Activated T-helper 17 cell treated with anti-CD3 and anti-CD28 coated beads, Interleukin-2, amount 50 U/mL, for 72 hours (primary cell): ENCODE data around the gene FOXP2. TPM values are rescaled to one million over a fixed set of nuclear protein-coding genes. Genes with fewer than 3 reads are reported as not detected.

ENCODE experiments used
- ATAC-seq: fragments of 150-1000 bp; cut with Tn5 transposase; replicated peaks from 2 replicates; pipeline ENCODE4 v1.10.0; 2021; ENCODE audit warnings: mild to moderate bottlenecking, moderate library complexity
- H3K27ac Mint-ChIP-seq: one replicate; pipeline ENCODE4 v1.8.0; 2022; ENCODE audit warnings: mixed read lengths
- H3K27me3 Mint-ChIP-seq: one replicate; pipeline ENCODE4 v1.8.0; 2022; ENCODE audit warnings: mixed read lengths
- H3K36me3 Mint-ChIP-seq: one replicate; pipeline ENCODE4 v1.8.0; 2022; ENCODE audit warnings: low read depth, mild to moderate bottlenecking, mixed read lengths
- H3K4me1 Mint-ChIP-seq: one replicate; pipeline ENCODE4 v1.8.0; 2022; ENCODE audit warnings: mixed read lengths
- H3K4me3 Mint-ChIP-seq: one replicate; pipeline ENCODE4 v1.8.0; 2022; ENCODE audit warnings: mild to moderate bottlenecking, mixed read lengths
- H3K9me3 Mint-ChIP-seq: one replicate; pipeline ENCODE4 v1.8.0; 2022; ENCODE audit warnings: mixed read lengths
- total RNA-seq, 2 donors: library from RNA; stranded (reverse); gene quantifications; one replicate each; pipeline ENCODE4 v1.2.3, GENCODE V29; 2022

The FOXP2 gene
- total RNA-seq, 2 donors from 2014 or later = not detected

DNA sequence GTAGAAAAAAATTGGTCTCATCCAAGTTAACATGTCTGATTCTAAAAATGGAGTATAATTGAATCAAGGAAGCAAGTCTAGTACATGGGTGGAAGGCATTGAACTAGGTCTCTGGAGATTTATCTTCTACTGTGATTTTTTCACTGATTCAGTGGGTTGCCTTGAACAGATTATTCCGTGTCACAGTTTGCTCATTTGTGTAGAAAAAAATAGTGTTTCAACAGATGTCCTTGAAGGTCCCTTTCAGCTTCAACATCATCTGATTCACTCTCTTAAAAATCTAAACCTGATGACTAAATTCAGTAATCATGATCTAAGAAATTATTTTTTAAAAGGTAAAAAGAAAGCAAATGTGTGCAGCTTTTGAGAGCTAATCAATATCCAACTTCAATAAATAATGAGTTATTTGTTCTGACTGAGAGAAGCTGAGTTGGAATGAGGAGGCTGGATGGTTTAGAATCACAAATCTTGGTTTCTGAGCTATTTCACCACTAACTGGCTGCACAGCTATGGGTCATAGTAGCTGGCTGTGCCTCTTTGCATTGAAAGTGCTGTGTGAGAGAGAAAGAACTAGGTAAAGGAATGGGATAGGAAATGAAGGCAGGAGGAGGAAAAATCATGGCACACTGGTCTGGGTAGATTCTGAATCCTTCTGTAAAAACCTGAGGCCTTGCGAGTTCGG is 285.8 kb downstream of the FOXP2 start:
- H3K27me3 Mint-ChIP-seq = no peaks in the 10 kb centered on the region
- ATAC-seq = no peak
- no peak overlapping the region for H3K4me3 Mint-ChIP-seq
- H3K36me3 Mint-ChIP-seq = no peaks in the 10 kb centered on the region
- peaks cover 8% of the 10 kb centered on the region for H3K9me3 Mint-ChIP-seq
- H3K27ac Mint-ChIP-seq = no peak overlapping the region
- H3K4me1 Mint-ChIP-seq = no peaks in the 10 kb centered on the region

DNA sequence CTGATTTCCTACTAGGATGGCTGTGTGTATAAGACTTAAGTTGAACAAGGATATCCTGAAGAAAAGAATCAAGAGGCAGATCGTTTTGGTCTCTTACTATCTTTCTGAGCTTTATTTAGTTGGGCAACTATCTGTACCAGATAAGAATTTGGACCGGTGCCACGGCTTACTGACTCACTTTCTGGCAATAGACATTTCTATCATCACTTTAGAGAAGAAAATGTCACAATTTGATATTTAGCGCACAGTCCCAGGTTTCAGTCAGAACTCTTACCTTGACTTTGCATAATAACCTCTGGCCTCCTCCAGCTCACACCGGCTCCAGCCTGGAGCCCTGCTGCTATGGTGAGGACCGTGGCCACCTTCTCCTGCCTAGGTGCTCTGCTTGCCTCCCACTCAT is 289.1 kb downstream of the FOXP2 start:
- no peaks in the 10 kb centered on the region for H3K36me3 Mint-ChIP-seq
- no peak for ATAC-seq
- peaks cover 8% of the 10 kb centered on the region for H3K9me3 Mint-ChIP-seq
- no peak overlapping the region for H3K4me3 Mint-ChIP-seq
- H3K27ac Mint-ChIP-seq = no peak overlapping the region
- no peaks in the 10 kb centered on the region for H3K27me3 Mint-ChIP-seq
- no peaks in the 10 kb centered on the region for H3K4me1 Mint-ChIP-seq

DNA sequence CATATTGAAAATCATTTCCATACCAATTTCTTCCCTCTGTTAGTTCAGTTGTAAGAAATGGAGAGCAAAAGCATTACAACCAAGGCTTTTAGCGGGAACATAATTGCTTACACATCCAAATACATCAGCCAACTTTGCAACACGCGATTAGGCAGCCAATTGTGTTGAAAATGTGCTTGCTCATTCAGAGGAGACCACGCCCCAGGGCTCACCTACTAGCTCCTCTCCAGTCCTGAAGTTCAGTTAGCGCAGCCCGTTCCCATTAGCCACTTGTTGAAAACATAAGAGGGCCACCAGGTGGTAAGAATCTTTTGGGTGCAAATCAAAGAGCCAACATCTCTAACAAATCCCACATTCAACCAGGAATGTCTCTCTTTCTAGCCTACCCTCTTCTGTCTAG is 294.0 kb downstream of the FOXP2 start:
- peaks cover 8% of the 10 kb centered on the region for H3K9me3 Mint-ChIP-seq
- H3K27ac Mint-ChIP-seq = no peak overlapping the region
- ATAC-seq = no peak
- H3K4me3 Mint-ChIP-seq = no peak overlapping the region
- peaks cover 5% of the 10 kb centered on the region for H3K27me3 Mint-ChIP-seq
- no peaks in the 10 kb centered on the region for H3K36me3 Mint-ChIP-seq
- H3K4me1 Mint-ChIP-seq = no peaks in the 10 kb centered on the region

DNA sequence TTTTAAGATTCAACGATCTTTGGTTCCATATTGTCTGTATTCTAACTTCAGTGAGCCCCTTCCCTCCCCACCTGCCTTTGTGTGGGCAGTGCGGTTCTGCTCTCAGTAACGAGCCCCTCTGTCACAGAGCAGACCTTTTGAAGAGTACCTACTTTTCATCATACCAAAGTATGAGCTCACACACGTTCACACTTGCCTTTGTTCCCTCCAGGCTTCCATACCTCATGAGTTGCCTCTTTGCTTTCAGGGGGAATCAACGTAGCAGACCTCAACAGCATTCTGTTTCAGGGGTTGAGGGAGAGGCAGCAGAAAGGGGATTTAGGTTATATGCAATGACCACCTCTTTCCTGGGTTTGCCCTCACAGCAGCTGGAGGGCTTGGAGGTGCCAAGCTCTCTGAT is 295.9 kb downstream of the FOXP2 start:
- Mint-ChIP-seq H3K4me1 (no peaks in the 10 kb centered on the region), H3K27ac (no peak overlapping the region), H3K9me3 (no peaks in the 10 kb centered on the region), H3K27me3 (peaks cover 9% of the 10 kb centered on the region), H3K4me3 (no peak overlapping the region), H3K36me3 (no peaks in the 10 kb centered on the region)
- ATAC-seq = no peak

DNA sequence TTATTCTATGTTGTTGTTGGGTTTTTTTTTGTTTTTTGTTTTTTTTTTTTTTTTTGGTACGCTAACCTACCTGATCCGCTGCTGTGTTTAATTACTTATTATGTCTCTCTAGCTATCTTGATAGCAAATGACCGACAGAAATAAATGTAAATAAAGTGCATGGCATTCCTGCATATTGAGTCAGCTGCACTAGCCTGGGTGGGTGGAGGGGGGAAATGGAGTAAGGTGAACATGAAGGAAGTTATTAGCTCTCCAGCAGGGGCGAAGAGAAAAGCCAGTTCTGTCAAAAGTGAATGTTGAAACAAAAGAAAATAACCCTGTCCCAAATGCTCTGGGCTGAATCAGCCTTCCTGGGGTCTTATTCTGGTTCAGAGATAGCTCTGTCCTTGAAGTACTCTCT is 296.6 kb downstream of the FOXP2 start:
- H3K27ac Mint-ChIP-seq = no peak overlapping the region
- H3K9me3 Mint-ChIP-seq = no peaks in the 10 kb centered on the region
- no peak overlapping the region for H3K4me3 Mint-ChIP-seq
- H3K27me3 Mint-ChIP-seq = peaks cover 14% of the 10 kb centered on the region
- no peaks in the 10 kb centered on the region for H3K36me3 Mint-ChIP-seq
- no peak for ATAC-seq
- peaks cover 5% of the 10 kb centered on the region for H3K4me1 Mint-ChIP-seq

DNA sequence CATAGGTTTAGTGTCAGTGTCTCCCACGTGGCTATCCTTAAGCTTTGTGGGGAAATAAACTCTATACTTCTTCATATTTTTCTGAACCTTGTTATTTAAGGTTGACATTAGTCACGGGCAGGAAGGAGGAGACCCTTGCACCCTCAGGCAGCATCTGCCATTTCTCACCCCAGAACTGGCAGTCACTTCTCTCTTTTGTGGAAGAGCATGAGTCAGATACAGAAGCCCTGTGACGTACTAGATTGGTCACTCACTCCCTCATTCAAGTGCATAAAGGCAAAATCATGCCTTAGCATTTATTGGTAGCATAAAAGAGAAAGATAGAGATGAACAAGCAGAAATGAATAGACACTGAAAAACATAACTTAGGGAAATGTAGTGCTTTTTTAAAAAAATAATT is 301.3 kb downstream of the FOXP2 start:
- no peak overlapping the region for H3K4me3 Mint-ChIP-seq
- ATAC-seq = peak; percentile 84
- H3K27ac Mint-ChIP-seq = no peak overlapping the region
- no peaks in the 10 kb centered on the region for H3K9me3 Mint-ChIP-seq
- peaks cover 13% of the 10 kb centered on the region for H3K27me3 Mint-ChIP-seq
- H3K4me1 Mint-ChIP-seq = peaks cover 11% of the 10 kb centered on the region
- no peaks in the 10 kb centered on the region for H3K36me3 Mint-ChIP-seq

DNA sequence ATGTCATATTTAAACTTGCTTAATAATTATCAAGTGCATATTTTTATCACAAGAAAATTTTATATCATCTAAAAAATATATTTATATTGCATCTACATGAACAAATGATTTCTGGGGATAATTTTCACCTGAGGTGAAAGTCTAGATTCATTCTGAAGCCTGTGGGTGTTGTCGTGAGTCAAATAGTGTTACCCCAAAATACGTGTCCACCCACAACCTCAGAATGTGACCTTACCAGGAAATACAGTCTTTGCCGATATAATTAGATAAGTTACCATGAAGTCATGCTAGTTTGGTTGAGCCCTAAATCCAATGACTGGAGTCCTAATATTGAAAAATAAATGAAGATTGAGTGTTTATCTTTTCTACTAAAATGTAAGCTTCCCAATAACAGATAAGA is 304.2 kb downstream of the FOXP2 start:
- peak; percentile 82 for ATAC-seq
- H3K9me3 Mint-ChIP-seq = no peaks in the 10 kb centered on the region
- no peaks in the 10 kb centered on the region for H3K36me3 Mint-ChIP-seq
- H3K4me1 Mint-ChIP-seq = peaks cover 11% of the 10 kb centered on the region
- no peak overlapping the region for H3K27ac Mint-ChIP-seq
- H3K27me3 Mint-ChIP-seq = peaks cover 10% of the 10 kb centered on the region
- H3K4me3 Mint-ChIP-seq = peak overlapping the region; percentile 4

DNA sequence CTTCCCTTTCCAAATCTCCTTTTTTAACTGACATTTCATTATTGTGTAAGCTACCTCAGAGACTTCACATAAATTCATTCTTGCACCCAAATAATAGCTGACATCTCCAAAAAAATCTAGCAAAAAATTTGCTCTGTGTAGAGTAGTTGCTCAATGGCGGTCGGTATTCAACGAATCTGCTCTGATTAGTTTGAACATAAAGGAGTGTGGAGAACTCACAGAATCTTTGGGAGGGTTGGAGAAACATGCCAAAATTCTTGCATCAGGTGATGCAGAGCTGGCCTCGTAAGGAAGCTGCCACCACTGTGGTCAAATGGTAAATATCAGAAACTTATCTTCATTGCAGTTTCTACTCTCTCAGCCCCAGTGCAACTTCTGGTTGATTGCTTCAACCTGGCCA is 306.1 kb downstream of the FOXP2 start:
- no peak for ATAC-seq
- Mint-ChIP-seq H3K4me1 (peaks cover 11% of the 10 kb centered on the region), H3K9me3 (peaks cover 4% of the 10 kb centered on the region), H3K36me3 (no peaks in the 10 kb centered on the region), H3K4me3 (no peak overlapping the region), H3K27me3 (peaks cover 7% of the 10 kb centered on the region), H3K27ac (no peak overlapping the region)

DNA sequence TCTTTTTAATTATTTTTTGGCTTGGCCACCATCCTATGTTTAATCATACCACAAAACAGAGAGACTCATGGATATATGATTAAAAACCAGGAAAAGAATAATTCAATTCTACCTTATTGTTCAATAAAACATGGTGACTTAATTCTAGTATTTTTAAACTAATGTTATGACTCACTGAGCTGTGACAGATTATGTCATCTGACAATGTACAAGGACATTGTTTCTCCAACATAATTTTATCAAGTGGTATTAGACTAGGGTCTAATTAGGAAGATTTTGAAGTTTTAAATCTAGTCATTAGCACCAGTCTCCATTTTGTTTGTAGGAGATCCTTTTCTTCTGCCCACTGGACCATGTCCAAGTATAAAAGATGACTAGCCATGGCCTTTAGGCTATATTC is 307.9 kb downstream of the FOXP2 start:
- no peak overlapping the region for H3K4me3 Mint-ChIP-seq

DNA sequence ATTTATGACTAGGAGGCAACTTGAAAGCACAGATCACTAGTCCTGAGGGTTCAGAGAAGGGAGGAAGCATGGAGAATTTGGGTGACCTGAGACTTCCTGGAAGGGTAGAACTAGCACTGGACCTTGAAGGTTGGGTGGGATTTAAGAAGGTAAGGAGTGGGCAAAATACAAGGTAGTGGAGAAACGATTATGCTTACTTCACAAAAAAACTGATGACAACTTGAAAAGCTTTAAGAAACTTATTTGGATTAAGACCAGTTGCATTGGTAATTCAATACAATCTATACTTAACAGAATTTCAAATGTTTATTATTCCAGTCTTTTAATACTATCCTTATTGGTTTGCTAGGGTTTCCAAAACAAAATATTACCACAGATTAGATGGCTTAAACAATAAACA is 308.7 kb downstream of the FOXP2 start:
- no peaks in the 10 kb centered on the region for H3K36me3 Mint-ChIP-seq
- peaks cover 7% of the 10 kb centered on the region for H3K4me1 Mint-ChIP-seq
- H3K4me3 Mint-ChIP-seq = no peak overlapping the region
- H3K27ac Mint-ChIP-seq = no peak overlapping the region
- ATAC-seq = no peak
- peaks cover 4% of the 10 kb centered on the region for H3K9me3 Mint-ChIP-seq
- H3K27me3 Mint-ChIP-seq = peaks cover 3% of the 10 kb centered on the region

More for the DNA sequence above, 307.9 kb downstream of the FOXP2 start:
- Mint-ChIP-seq H3K36me3 (no peaks in the 10 kb centered on the region), H3K27me3 (peaks cover 3% of the 10 kb centered on the region), H3K9me3 (peaks cover 4% of the 10 kb centered on the region), H3K27ac (no peak overlapping the region), H3K4me1 (peaks cover 7% of the 10 kb centered on the region)
- no peak for ATAC-seq

DNA sequence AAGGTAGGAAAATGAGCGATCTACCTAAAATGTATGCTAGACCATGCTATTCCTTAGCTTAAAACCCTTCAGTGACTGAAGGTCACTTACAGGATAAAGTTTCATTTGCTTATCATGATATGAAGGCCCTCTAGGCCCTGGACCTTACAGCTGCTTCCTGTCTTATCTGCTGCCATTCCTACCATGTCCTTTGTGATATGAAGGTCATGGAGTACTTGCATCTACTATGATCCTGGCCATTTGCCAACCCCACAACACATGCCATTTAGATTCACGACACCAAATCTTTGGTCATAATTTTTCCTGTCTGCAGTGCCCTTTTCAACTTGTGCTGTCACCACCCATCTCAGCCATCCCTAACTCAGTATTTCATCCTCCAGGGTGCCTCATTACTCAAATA is 325.5 kb downstream of the FOXP2 start:
- Mint-ChIP-seq H3K4me1 (no peaks in the 10 kb centered on the region), H3K27ac (no peak overlapping the region), H3K4me3 (no peak overlapping the region), H3K27me3 (peaks cover 3% of the 10 kb centered on the region), H3K36me3 (no peaks in the 10 kb centered on the region), H3K9me3 (no peaks in the 10 kb centered on the region)
- no peak for ATAC-seq

DNA sequence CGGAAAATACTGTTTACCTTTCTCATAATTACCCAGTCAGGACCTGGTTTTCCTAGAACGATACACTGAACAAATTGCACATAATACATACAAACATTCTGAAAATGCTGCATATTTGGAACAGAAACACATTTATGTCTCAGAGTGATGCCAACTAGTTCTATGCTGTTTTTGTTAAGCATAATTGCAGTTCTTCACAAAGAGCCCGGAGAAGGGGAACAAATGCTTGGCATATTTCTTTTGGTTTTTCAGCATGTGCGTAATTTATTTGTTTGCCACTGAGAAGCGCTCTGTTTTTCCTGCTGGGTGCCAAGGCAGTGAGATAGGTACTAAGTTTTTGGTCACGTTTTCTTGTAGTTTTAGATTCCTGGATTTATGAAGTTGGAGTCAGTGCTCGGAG is 326.3 kb downstream of the FOXP2 start:
- H3K4me3 Mint-ChIP-seq = no peak overlapping the region
- no peak for ATAC-seq

DNA sequence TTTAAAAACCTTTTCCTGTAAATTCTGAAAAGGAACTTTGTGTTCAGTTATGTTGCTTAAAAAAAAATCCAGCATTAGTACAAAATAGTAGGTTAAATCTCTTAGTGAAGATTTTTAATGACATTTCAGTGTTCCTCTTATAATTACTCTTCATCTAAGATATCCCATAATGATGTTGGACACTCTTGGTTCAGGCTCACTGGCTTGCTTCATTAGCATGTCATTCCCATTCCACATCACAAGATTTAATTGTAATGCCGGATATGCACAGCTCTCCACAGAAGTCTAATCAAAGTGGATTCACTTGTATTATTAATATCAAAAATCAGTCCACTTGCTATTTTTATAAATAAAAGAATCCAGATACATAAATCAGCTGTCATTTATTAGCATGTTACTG is 327.3 kb downstream of the FOXP2 start:
- Mint-ChIP-seq H3K27me3 (peaks cover 3% of the 10 kb centered on the region), H3K36me3 (no peaks in the 10 kb centered on the region), H3K9me3 (no peaks in the 10 kb centered on the region), H3K4me3 (no peak overlapping the region), H3K4me1 (no peaks in the 10 kb centered on the region), H3K27ac (no peak overlapping the region)
- no peak for ATAC-seq

More for the DNA sequence above, 326.3 kb downstream of the FOXP2 start:
- Mint-ChIP-seq H3K9me3 (no peaks in the 10 kb centered on the region), H3K36me3 (no peaks in the 10 kb centered on the region), H3K27ac (no peak overlapping the region), H3K27me3 (peaks cover 3% of the 10 kb centered on the region), H3K4me1 (no peaks in the 10 kb centered on the region)
